Peyer's patch (tissue), 4 donors: ENCODE data around the gene TINAG. TPM values are rescaled to one million over a fixed set of nuclear protein-coding genes. Genes with fewer than 3 reads are reported as not detected.

ENCODE experiments used
- DNase-seq, 3 donors: peaks; one replicate each; pipeline ENCODE4 v3.0.0-alpha.2; 2017 to 2019
- H3K27ac ChIP-seq, 4 donors: fragments of 200-600 bp; sonication (generic); one replicate each; pipeline ENCODE4 v1.5.1; 2016 to 2019
- H3K27me3 ChIP-seq, 2 donors: fragments of 200-600 bp; sonication (generic); one replicate each; pipeline ENCODE4 v1.5.1; 2019
- H3K36me3 ChIP-seq, 3 donors: fragments of 200-600 bp; sonication (generic); one replicate each; pipeline ENCODE4 v1.5.1; 2016 to 2019
- H3K4me1 ChIP-seq, 4 donors: fragments of 200-600 bp; sonication (generic); one replicate each; pipeline ENCODE4 v1.5.1; 2016 to 2019
- H3K4me3 ChIP-seq, 4 donors: fragments of 200-600 bp; sonication (generic); 1 replicate in 3 of 4; 2 replicates in 1 of 4; pipeline ENCODE4 v1.5.1; 2016 to 2019; ENCODE audit warnings: mild to moderate bottlenecking in 1 of 4
- H3K9me3 ChIP-seq, 4 donors: fragments of 200-600 bp; sonication (generic); one replicate each; pipeline ENCODE4 v1.5.1; 2016 to 2019; ENCODE audit warnings: mild to moderate bottlenecking in 1 of 4
- POLR2A ChIP-seq, 2 donors: fragments of 450-650 bp; IDR thresholded peaks; one replicate each; pipeline ENCODE4 v1.5.1; 2017; ENCODE audit warnings: antibody characterized with exemption in 2 of 2, mild to moderate bottlenecking in 2 of 2, moderate library complexity in 2 of 2
- total RNA-seq, 4 donors: library from RNA; depleted of rRNA; stranded (reverse); fragments of >200 nt; gene quantifications; one replicate each; pipeline ENCODE4 v1.1.0, GENCODE V29; 2016
- TF ChIP-seq, protein P1 (sequence below), 6 experiments: fragments of 450-650 bp in 4 of 6; fragments of 200-600 bp in 2 of 6; sonication (generic) in 1 of 6; IDR thresholded peaks; one replicate each; pipeline ENCODE4 v1.5.1; 2017 to 2019; ENCODE audit warnings: antibody characterized with exemption in 6 of 6, mild to moderate bottlenecking in 3 of 6, moderate library complexity in 1 of 6

Gene TINAG
- total RNA-seq, 4 donors from 2014 or later: 2.5 to 95.8 (median 62.5) TPM

DNA sequence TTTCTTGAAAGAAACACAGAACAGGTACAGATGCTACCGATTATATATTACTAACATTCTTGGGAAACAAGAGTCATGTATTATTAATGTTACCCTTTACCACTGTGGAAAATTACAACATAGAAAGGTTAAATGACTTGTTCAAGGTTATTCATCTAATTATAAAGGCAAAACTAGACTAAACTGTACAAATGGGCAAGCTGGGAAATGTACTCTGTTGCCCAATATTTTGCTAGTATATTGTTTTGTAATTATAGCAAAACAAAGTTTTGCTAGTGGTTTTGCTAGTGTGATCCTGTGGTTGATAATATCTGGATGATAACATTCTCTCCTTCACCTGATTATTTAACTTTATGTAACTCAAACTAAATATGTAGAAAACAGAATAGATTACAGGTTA is 96.5 kb downstream of the TINAG start:
- Histone ChIP-seq H3K4me1 (no peaks in the 10 kb centered on the region), H3K27ac (no peak overlapping the region), H3K36me3 (no peaks in the 10 kb centered on the region), H3K4me3 (no peak overlapping the region), H3K9me3 (no peaks in the 10 kb centered on the region), H3K27me3 (no peaks in the 10 kb centered on the region)
- TF ChIP-seq, protein P1, sequence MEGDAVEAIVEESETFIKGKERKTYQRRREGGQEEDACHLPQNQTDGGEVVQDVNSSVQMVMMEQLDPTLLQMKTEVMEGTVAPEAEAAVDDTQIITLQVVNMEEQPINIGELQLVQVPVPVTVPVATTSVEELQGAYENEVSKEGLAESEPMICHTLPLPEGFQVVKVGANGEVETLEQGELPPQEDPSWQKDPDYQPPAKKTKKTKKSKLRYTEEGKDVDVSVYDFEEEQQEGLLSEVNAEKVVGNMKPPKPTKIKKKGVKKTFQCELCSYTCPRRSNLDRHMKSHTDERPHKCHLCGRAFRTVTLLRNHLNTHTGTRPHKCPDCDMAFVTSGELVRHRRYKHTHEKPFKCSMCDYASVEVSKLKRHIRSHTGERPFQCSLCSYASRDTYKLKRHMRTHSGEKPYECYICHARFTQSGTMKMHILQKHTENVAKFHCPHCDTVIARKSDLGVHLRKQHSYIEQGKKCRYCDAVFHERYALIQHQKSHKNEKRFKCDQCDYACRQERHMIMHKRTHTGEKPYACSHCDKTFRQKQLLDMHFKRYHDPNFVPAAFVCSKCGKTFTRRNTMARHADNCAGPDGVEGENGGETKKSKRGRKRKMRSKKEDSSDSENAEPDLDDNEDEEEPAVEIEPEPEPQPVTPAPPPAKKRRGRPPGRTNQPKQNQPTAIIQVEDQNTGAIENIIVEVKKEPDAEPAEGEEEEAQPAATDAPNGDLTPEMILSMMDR (IDR thresholded peaks at IDR 0.05): no peak
- TF ChIP-seq POLR2A (IDR thresholded peaks at IDR 0.05): no peak
- no peak for DNase-seq

DNA sequence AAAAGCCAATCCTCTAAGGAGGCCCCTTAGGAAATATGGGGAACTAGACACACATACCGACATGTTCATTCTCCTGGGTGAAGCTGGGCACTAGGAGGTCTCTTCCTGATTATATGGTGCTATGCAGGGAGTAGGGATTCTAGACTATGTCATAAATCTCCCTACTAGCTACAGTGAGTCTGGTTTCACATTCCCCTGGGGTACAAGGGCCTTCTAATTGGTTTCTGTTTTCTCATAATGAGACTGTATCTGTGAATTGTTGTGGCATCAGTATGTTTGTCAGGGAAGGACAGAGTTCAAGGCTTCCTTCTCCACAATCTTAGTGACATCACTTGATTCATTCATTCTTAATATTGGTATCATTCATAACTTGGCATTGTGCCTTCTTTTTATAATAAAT is 103.5 kb downstream of the TINAG start:
- TF ChIP-seq, protein P1 (IDR thresholded peaks at IDR 0.05): no peak
- TF ChIP-seq POLR2A (IDR thresholded peaks at IDR 0.05): no peak
- Histone ChIP-seq H3K4me1 (no peaks in the 10 kb centered on the region), H3K9me3 (no peaks in the 10 kb centered on the region), H3K27me3 (no peaks in the 10 kb centered on the region), H3K4me3 (no peak overlapping the region), H3K36me3 (no peaks in the 10 kb centered on the region), H3K27ac (no peak overlapping the region)
- DNase-seq: no peak

DNA sequence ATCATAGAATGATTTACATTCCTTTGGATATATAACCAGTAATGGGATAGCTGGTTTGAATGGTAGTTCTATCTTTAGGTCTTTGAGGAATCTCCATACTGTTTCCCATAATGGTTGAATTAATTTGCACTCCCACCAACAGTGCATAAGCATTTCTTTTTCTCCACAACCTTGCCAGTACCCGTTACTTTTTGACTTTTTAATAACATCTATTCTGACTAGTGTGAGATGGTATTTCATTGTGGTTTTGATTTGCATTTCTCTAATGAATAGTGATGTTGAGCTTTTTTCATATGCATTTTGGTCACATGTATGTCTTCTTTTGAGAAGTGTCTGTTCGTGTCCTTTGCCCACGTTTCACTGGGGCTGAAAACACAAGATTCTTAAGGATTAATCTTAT is 107.3 kb downstream of the TINAG start:
- H3K36me3 ChIP-seq: no peaks in the 10 kb centered on the region
- no peak overlapping the region for H3K27ac ChIP-seq
- no peaks in the 10 kb centered on the region for H3K27me3 ChIP-seq
- no peaks in the 10 kb centered on the region for H3K4me1 ChIP-seq
- no peaks in the 10 kb centered on the region for H3K9me3 ChIP-seq
- DNase-seq: no peak
- TF ChIP-seq, protein P1 (IDR thresholded peaks at IDR 0.05): no peak
- no peak for TF ChIP-seq POLR2A (IDR thresholded peaks at IDR 0.05)
- H3K4me3 ChIP-seq: no peak overlapping the region

DNA sequence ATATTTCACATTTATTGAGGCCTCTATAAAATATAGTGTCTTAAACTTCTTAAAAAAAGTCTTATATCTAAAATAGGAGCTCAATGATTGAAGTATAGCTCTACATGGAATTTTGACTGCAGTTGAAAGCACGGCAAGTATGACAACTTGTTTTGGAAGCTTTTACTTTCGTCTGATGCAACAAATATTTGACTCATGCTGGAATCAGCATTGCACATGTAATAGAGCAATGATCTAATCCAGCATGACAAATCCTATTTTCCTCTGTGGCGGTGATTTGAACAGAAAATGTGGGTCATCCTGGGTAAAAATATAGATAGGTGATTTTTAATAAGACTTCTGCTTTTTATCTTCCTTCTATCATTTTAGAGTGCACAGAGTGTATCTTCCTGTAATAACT is 111.6 kb downstream of the TINAG start:
- DNase-seq: no peak
- Histone ChIP-seq H3K4me3 (no peak overlapping the region), H3K4me1 (no peaks in the 10 kb centered on the region), H3K27me3 (no peaks in the 10 kb centered on the region), H3K27ac (no peak overlapping the region), H3K9me3 (no peaks in the 10 kb centered on the region), H3K36me3 (no peaks in the 10 kb centered on the region)
- TF ChIP-seq POLR2A (IDR thresholded peaks at IDR 0.05): no peak
- TF ChIP-seq, protein P1 (IDR thresholded peaks at IDR 0.05): no peak

DNA sequence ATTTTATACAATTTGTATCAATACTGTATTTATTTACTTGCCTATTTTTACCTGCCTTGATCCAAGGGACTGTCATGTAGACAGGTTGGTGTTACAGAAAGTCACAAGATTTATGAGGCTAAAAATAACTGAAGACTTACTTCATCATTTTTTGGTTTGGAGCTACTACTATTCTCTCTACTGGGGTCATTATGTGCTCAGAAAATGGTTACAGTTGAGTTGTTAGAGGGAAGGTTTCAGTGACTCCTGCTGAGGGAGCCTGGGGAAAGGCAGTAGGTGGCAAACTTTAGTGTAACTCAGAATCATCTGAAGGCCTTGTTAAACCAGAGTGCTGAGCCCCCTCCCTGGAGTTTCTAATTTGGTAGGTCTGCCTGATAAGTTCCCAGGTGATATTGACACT is 118.8 kb downstream of the TINAG start:
- TF ChIP-seq POLR2A (IDR thresholded peaks at IDR 0.05): no peak
- TF ChIP-seq, protein P1 (IDR thresholded peaks at IDR 0.05): no peak
- H3K9me3 ChIP-seq: no peaks in the 10 kb centered on the region
- no peak for DNase-seq
- H3K27me3 ChIP-seq: no peaks in the 10 kb centered on the region
- H3K4me3 ChIP-seq: no peak overlapping the region
- H3K4me1 ChIP-seq: no peaks in the 10 kb centered on the region
- no peak overlapping the region for H3K27ac ChIP-seq
- no peaks in the 10 kb centered on the region for H3K36me3 ChIP-seq

DNA sequence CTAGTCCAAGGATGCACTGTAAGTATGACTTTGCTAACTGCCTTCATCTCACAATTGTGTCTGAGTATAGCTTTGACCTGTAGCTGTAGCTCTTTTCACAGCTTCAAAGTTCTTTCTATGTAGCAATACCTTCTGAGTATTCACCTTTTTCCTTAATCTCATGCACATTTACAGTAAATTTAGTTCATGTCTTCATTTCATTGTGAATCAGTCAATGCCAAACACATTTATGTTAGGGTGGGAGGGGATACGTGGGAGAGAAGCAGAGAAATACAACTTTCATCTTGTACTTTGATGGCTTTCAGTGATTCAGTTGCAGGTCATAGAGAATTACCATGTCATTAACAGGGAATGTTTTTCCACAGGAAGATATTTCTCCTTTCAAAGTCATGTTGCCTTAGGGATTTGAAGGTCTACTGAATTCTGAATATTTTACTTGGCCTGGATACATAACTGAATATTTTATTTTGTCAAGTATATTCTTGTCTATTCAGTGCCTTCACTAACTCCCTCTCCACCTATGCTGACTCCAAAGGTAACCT is 119.2 kb downstream of the TINAG start:
- H3K9me3 ChIP-seq: no peaks in the 10 kb centered on the region
- no peak overlapping the region for H3K27ac ChIP-seq
- TF ChIP-seq POLR2A (IDR thresholded peaks at IDR 0.05): no peak
- TF ChIP-seq, protein P1 (IDR thresholded peaks at IDR 0.05): no peak
- H3K4me1 ChIP-seq: no peaks in the 10 kb centered on the region
- H3K27me3 ChIP-seq: no peaks in the 10 kb centered on the region
- no peak overlapping the region for H3K4me3 ChIP-seq
- DNase-seq: no peak
- no peaks in the 10 kb centered on the region for H3K36me3 ChIP-seq
